Erythroblast (primary cell): ENCODE measurements around the gene OAS2.
A peak's percentile ranks its signal among the peaks of the same experiment; 100 is the strongest.

Experiments
- DNase-seq, 2 experiments: peaks; one replicate each; lab custom pipeline; 2025; lab: John Stamatoyannopoulos, UW
- GATA1 ChIP-seq: IDR thresholded peaks from 2 replicates; pipeline ENCODE4 v1.6.1; 2011; ENCODE audit warnings: low read depth, mild to moderate bottlenecking, control low read depth, low read length, moderate library complexity
- POLR2A ChIP-seq: IDR thresholded peaks from 2 replicates; pipeline ENCODE4 v1.6.1; 2011; ENCODE audit warnings: mild to moderate bottlenecking, low read length

OAS2 gene

DNA sequence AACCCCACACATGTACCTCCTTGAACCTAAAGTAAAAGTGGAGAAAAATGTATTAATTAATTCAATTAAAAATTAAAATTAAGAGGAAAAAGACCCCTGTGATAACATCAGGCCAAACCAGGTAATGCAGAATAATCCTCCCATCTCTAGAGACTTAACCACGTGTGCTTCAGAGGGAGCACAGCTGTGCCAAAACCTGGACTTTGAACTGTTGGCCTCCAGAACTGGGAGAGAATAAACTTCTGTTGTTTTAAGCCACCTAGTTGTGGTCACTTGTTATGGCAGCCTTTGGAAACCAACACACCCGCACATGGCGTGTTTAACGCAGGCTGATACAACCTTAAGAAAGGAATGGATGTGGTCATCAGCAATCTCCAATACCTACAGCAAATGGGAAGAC lies 23.8 kb downstream of the OAS2 start:
- no peak for DNase-seq
- TF ChIP-seq POLR2A, result no peak
- TF ChIP-seq GATA1, result no peak

DNA sequence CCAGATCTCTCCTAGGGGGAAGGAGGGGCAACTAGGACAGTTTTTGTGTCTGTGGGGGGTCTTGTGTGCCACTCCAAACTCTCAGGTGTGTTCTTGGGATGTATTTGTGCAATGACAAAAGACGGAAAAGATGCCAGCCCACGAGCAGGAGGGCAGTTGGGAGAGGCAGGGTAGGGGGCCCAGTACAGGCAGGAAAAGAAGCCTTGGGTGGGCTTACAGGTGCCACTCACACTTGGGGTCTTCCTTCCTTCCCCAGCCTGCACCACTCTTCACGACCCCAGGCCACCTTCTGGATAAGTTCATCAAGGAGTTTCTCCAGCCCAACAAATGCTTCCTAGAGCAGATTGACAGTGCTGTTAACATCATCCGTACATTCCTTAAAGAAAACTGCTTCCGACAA lies 24.4 kb downstream of the OAS2 start:
- TF ChIP-seq POLR2A (no peak), GATA1 (no peak)
- no peak for DNase-seq

DNA sequence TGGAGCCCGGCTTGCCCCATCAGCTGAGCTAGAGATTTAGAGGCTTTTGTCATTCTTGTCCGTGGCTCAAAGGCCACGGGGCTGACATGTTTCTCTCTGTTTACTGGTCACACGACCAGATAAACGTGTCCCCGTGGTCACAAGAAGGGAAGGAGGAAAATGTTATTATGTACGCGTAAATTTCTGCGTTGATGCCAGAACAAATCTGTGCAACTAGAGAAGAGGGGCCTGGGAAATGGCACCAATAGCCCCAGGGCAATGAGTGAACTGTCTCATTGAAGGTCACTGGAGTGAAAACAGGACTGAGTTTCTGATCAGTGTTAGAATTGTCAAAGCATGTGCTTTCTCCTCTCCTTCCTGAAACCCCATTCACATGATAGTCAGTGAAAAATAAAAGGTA lies 25.3 kb downstream of the OAS2 start:
- DNase-seq, result no peak
- TF ChIP-seq POLR2A (no peak), GATA1 (no peak)

DNA sequence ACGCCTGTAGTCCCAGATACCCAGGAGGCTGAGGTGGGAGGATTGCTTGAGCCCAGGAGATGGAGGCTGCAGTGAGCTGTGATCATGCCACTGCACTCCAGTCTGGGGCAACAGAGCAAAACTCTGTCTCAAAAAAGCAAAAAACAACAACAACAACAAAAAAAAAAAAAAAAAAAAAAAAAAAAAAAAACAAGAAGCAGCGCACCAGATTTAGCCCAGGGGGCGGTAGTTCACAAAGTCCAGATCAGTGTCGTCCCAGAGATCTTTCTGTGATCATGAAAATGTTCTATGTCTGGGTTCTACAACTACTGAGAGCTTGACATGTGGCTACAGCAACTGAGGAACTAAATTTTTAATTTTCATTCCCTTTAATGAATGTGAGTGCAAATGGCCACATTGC lies 27.4 kb downstream of the OAS2 start:
- DNase-seq, result no peak
- TF ChIP-seq GATA1, result no peak
- no peak for TF ChIP-seq POLR2A

DNA sequence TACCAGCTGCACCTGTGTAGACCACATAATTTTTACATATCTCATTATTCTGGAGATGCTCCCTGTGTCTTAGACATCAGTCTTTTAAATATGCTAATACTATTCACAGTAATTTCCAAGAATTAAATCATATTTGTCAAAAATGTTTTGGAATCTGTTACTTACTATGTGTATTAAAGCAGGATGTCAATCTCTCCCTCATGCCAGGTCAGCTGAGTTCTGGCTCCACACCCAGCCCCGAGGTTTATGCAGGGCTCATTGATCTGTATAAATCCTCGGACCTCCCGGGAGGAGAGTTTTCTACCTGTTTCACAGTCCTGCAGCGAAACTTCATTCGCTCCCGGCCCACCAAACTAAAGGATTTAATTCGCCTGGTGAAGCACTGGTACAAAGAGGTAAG lies 27.9 kb downstream of the OAS2 start:
- no peak for DNase-seq

DNA sequence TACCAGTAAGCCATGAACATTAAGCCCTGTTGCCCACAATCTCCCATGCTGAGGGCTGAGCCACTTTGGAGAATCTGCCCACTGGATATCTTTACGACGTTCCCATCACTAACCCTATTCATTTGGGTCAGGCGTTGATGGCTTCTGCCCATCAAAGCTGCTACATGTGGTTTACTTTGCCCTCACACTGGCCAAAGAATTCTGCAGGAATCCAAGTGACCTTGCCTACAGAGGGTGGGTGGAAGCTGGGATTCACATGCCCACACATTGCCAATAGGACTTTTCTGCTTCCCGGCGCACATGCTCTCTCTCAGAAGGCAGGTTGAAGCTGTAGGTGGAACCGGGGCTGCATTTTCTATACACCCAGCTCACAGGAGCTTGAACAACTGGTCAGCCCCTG lies 28.3 kb downstream of the OAS2 start:
- no peak for DNase-seq
- no peak for TF ChIP-seq GATA1
- no peak for TF ChIP-seq POLR2A

More for the DNA sequence above, 27.9 kb downstream of the OAS2 start:
- TF ChIP-seq POLR2A, result no peak
- no peak for TF ChIP-seq GATA1

DNA sequence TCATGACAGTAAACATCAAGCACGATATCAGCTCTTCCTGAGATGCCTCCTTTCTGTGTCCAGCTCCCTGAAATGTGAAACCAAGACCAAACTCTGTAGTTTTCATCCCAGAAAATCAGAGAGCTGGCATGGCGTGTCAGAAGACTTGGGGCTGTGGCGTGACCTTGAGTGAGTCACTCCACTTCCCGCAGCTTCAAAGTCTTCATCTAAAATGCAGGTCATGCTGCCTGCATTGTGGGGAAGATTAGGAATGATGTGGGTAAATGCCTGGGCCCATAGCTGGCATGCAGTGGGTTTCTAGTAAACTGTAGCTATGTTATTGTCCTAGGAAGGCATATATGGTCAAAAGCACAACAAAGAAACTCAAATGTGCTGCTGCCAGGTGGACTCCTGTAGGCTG lies 28.8 kb downstream of the OAS2 start:
- TF ChIP-seq GATA1 (no peak), POLR2A (no peak)
- DNase-seq, result no peak

DNA sequence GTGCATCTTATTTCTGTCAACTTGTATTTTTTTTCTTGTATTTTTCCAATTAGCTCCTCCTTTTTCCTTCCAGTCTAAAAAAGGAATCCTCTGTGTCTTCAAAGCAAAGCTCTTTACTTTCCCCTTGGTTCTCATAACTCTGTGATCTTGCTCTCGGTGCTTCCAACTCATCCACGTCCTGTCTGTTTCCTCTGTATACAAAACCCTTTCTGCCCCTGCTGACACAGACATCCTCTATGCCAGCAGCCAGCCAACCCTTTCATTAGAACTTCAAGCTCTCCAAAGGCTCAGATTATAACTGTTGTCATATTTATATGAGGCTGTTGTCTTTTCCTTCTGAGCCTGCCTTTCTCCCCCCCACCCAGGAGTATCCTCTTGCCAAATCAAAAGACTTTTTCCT lies 32.4 kb downstream of the OAS2 start:
- no peak for DNase-seq
- TF ChIP-seq GATA1 (no peak), POLR2A (no peak)

DNA sequence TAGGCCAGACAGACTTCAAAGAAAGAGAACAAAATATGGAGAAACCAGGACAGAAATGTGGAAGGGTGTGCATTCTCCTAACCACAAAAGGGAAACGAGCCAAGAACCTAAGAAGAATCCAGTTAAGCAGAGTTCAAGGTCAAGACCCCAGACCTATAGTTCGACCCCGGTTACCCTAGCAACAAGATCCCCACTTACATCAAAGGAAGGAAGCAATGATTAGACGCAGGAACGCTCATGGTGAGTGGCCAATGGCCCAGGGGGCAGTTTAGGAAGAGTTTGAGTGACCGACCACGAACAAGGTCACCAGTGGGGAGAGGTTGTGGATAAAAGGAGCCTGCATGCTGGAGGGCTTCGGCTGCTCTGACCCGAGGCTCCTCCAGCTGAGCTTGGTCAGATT lies 36.2 kb downstream of the OAS2 start:
- no peak for DNase-seq
- no peak for TF ChIP-seq GATA1
- no peak for TF ChIP-seq POLR2A

DNA sequence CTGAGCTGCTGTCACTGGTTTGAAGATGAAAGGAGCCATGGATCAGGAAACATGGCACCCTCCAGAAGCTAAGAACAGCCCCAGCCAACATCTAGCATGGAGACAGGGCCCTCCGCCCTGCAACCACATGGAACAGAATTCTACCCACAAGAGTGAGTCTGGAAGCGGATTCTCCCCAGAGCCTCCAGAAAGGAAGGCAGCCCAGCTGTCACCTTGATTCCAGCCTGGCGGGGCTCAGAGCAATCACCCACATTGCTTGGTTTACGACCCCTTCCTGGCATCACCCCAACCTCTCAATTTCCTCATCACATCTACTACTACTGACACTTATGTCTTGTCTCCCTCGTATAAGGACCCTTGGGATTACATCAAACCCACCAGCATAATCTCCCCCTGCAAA lies 38.5 kb downstream of the OAS2 start:
- TF ChIP-seq POLR2A (no peak), GATA1 (no peak)
- DNase-seq, result no peak

DNA sequence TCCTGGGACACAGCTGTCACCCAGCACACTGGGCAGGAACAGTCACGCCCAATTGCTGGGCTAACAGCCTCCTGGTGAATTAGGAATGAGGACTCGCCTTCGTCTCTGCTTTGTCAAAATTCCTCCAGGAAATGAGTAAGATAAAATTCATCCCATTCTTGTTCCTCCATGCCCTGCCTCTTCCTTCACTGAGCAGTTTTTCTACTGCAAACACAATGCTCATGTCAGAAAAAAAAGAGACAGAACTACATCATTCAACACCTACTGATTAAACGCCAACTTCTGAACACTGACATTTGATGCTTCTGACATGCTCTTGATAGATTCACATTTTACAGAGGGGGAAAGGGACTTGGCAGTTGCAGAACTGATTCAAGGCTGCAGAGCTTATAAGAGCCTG lies 40.7 kb downstream of the OAS2 start:
- no peak for DNase-seq
- TF ChIP-seq POLR2A (no peak), GATA1 (no peak)

DNA sequence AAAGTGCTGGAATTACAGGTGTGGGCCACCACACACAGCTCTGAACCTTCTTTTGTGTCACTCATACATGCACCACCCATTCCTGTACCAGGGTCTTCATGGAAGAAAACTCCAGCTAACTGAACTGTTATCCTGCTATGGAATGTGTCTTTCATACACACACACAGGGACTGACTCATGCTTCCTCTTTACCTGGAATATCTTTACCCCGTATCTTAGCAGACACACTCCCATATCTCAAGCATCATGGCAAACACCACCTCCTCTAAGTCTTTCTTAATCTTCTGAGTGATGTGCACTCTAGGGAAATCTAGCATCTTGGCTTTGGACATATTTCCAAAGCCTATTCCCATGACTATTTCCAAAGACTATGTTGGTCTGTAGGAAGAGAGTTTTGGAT lies 43.2 kb downstream of the OAS2 start:
- no peak for DNase-seq
- TF ChIP-seq GATA1, result no peak
- no peak for TF ChIP-seq POLR2A

DNA sequence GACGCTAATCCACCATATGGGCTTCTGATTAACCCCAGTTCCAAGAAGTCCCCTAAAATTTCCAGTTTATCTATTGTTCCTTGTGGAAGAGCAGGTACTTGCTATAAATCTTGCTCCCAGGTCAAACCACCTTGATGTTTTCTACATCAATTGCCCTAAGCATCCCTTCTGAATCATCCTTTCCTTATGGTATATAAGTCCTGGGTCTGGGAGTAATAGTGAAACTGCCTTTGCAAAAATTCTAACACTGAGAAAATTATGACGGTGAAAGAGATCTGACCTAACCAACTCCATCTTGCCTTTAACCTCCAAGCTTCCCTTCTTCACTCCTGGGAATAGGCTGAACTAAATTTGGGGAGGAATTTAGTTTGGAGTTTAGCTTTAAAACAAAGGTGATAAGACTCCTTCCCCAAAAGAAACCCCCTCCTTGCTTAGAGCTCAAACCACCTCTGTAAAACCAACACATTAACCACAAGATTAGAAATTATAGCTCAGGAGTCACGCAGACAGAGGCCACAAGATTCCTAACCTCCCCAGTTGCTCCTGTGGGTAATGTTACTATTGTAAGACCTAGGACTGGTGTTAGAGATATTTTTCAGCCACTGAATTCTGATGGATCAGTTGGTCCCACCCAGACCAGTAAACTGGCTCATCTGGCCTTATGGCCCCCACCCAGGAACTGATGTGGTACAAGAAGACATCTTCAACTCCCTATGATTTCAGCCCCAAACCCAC lies 44.4 kb downstream of the OAS2 start:
- TF ChIP-seq GATA1 (no peak), POLR2A (no peak)
- no peak for DNase-seq

DNA sequence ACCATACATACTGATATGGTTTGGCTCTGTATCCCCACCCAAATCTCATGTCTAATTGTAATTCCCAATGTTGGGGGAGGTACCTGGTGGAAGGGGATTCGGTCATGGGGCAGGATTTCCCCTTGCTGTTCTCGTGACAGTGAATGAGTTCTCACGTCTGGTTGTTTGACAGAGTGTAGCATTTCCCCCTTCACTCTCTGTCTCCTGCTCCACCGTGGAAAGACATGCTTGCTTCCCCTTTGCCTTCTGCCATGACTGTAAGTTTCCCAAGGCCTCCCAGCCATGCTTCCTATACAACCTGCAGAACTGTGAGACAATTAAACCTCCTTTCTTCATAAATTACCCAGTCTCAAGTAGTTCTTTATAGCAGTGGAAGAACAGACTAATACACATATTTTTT lies 49.4 kb downstream of the OAS2 start:
- no peak for DNase-seq
- TF ChIP-seq GATA1 (no peak), POLR2A (no peak)

DNA sequence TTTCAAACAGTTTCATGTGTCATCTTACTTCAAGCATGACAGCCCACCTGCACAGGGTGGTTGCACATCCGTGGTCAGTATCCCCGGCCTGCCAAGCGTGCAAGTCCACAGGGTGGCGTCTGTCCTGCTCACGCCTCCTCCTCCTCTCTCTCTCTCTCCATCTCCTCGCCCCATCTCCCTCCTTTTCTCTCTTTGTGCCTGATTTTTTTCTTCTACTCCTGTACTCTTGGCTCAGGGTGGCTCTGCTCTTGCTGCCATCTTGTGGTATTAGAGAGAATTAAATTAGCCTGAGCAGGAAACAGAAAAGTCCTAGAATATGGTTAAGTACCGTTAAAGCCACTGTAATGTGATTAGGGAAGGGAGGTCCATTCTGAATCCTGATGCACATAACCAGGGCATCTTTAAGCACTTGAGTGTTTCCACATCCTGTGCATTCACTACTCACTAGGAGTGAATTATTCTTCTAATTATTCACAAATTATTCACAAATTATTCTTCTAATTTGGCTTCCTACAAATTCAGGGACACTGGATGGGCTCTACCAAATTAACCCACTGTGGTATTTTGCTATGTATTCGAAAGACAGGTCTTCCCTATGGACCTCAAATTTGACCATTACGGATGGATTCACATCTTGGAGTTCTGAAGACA lies 52.7 kb downstream of the OAS2 start:
- no peak for TF ChIP-seq GATA1
- TF ChIP-seq POLR2A, result no peak
- DNase-seq, result peak in 1 of 2 experiments; percentile 21
